ENCODE data around the gene FAM171A1. TPM values are rescaled to one million over a fixed set of nuclear protein-coding genes. Genes with fewer than 3 reads are reported as not detected.

FAM171A1 gene
- total RNA-seq, 1 experiment from 2014 or later = 5.3 TPM

GRCh38 chr10:15183689-15184481 lies 187.2 kb downstream of the FAM171A1 start:
- in situ Hi-C loops (cut with HindIII; ENCODE audit: low pct_unique_long_range_greater_than_20kb, low sequenced_read_pairs) = no loop called here
- DNase-seq (ENCODE audit: low read depth, low spot score) = no peak

- in situ Hi-C loops (cut with HindIII; ENCODE audit: low pct_unique_long_range_greater_than_20kb, low sequenced_read_pairs) = no loop called here
- no peak for DNase-seq (ENCODE audit: low read depth, low spot score)
Observed at GRCh38 chr10:15182540-15183207, 188.4 kb downstream of the FAM171A1 start.

GRCh38 chr10:15181576-15182156 lies 189.4 kb downstream of the FAM171A1 start:
- in situ Hi-C loops (cut with HindIII; ENCODE audit: low pct_unique_long_range_greater_than_20kb, low sequenced_read_pairs) = no loop called here
- no peak for DNase-seq (ENCODE audit: low read depth, low spot score)

GRCh38 chr10:15180736-15181135 lies 190.4 kb downstream of the FAM171A1 start:
- in situ Hi-C loops (cut with HindIII; ENCODE audit: low pct_unique_long_range_greater_than_20kb, low sequenced_read_pairs) = no loop called here
- DNase-seq (ENCODE audit: low read depth, low spot score) = no peak

GRCh38 chr10:15176269-15176668 lies 194.8 kb downstream of the FAM171A1 start:
- in situ Hi-C loops (cut with HindIII; ENCODE audit: low pct_unique_long_range_greater_than_20kb, low sequenced_read_pairs) = no loop called here
- no peak for DNase-seq (ENCODE audit: low read depth, low spot score)

GRCh38 chr10:15175587-15175986 lies 195.5 kb downstream of the FAM171A1 start:
- no peak for DNase-seq (ENCODE audit: low read depth, low spot score)
- in situ Hi-C loops (cut with HindIII; ENCODE audit: low pct_unique_long_range_greater_than_20kb, low sequenced_read_pairs) = no loop called here

GRCh38 chr10:15172306-15172840 lies 198.7 kb downstream of the FAM171A1 start:
- no peak for DNase-seq (ENCODE audit: low read depth, low spot score)
- in situ Hi-C loops (cut with HindIII; ENCODE audit: low pct_unique_long_range_greater_than_20kb, low sequenced_read_pairs) = no loop called here

GRCh38 chr10:15169555-15170401 lies 201.3 kb downstream of the FAM171A1 start:
- no peak for DNase-seq (ENCODE audit: low read depth, low spot score)
- in situ Hi-C loops (cut with HindIII; ENCODE audit: low pct_unique_long_range_greater_than_20kb, low sequenced_read_pairs) = no loop called here

- in situ Hi-C loops (cut with HindIII; ENCODE audit: low pct_unique_long_range_greater_than_20kb, low sequenced_read_pairs) = no loop called here
- DNase-seq (ENCODE audit: low read depth, low spot score) = peak; percentile 89
Observed at GRCh38 chr10:15168786-15169554, 202.1 kb downstream of the FAM171A1 start.

GRCh38 chr10:15168291-15168785 lies 202.8 kb downstream of the FAM171A1 start, which contains the start of gene NMT2:
Gene NMT2 (minus strand): TSS chr10:15168693. CDS start chr10:15168612, 81 bp downstream.
- DNase-seq (ENCODE audit: low read depth, low spot score) = peak; percentile 74

GRCh38 chr10:15167411-15168290 lies 203.4 kb downstream of the FAM171A1 start:
- peak; percentile 28 for DNase-seq (ENCODE audit: low read depth, low spot score)
- in situ Hi-C loops (cut with HindIII; ENCODE audit: low pct_unique_long_range_greater_than_20kb, low sequenced_read_pairs) = no loop called here

More at GRCh38 chr10:15168291-15168785, 202.8 kb downstream of the FAM171A1 start, which contains the start of gene NMT2:
- in situ Hi-C loops (cut with HindIII; ENCODE audit: low pct_unique_long_range_greater_than_20kb, low sequenced_read_pairs) = no loop called here

GRCh38 chr10:15166325-15166724 lies 204.8 kb downstream of the FAM171A1 start:
- no peak for DNase-seq (ENCODE audit: low read depth, low spot score)
- in situ Hi-C loops (cut with HindIII; ENCODE audit: low pct_unique_long_range_greater_than_20kb, low sequenced_read_pairs) = no loop called here

- no peak for DNase-seq (ENCODE audit: low read depth, low spot score)
- in situ Hi-C loops (cut with HindIII; ENCODE audit: low pct_unique_long_range_greater_than_20kb, low sequenced_read_pairs) = no loop called here
Observed at GRCh38 chr10:15163253-15163828, 207.7 kb downstream of the FAM171A1 start.
